Measurements from ENCODE around the gene ASB9. TPM values are rescaled to one million over a fixed set of nuclear protein-coding genes. Genes with fewer than 3 reads are reported as not detected.
A peak's percentile ranks its signal among the peaks of the same experiment; 100 is the strongest.

ASB9 gene, protein sequence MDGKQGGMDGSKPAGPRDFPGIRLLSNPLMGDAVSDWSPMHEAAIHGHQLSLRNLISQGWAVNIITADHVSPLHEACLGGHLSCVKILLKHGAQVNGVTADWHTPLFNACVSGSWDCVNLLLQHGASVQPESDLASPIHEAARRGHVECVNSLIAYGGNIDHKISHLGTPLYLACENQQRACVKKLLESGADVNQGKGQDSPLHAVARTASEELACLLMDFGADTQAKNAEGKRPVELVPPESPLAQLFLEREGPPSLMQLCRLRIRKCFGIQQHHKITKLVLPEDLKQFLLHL
- 8.7 TPM for polyA plus RNA-seq (2012; ENCODE audit: insufficient read length, low read depth)

DNA sequence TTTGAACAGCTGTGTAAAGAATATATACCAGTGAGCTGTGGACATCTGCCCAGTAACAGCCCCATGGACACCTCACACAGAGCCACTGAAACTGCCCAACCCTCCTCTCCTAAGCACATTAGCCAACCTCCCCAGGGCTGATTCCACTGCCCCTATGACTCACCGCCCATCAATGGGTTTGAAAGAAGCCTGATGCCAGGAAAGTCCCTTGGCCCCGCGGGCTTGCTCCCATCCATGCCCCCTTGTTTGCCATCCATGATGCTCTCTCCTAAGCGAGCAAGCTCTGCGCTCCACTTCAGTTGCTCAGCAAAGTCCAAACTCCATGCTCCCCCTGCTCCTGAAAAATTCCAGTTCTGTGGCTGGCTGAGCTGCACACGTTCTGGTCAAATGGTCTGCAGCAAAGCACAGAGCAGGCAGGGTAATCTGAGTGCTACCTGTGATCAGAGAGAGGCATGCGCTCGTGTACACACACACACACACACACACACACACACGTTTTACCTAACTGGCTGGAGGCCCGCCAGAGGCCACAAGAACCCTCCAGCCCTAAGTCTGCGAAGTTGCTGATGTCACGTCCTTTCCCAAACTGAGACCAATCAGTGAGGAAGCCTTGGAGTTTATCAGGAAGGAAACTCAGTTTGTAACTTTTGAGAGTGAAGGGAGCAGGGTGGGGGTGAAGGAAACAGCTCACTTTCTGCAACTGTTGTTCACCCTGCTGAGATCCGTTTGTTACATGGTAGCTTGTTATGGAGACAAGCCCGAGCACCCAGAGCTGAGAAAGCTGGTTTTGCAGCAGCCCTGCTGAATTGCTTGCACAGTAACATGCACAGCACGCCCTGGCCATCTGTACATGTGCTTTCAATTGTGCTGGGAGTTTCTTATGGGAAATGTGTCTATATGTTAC, at the start of gene ASB9:
ASB9 (minus strand) TSS at position 466 of the 904 bp plus-strand sequence; CDS start at position 257, 209 bp downstream.
- TF ChIP-seq POLR2AphosphoS5 (IDR thresholded peaks at IDR 0.05; ENCODE audit: low read depth, low read length) (peak; percentile 43; the same call in 1 of the 2 replicates), SIN3A (IDR thresholded peaks at IDR 0.05; ENCODE audit: borderline replicate concordance, insufficient read depth, low read length) (no peak)

- TF ChIP-seq, protein P1, sequence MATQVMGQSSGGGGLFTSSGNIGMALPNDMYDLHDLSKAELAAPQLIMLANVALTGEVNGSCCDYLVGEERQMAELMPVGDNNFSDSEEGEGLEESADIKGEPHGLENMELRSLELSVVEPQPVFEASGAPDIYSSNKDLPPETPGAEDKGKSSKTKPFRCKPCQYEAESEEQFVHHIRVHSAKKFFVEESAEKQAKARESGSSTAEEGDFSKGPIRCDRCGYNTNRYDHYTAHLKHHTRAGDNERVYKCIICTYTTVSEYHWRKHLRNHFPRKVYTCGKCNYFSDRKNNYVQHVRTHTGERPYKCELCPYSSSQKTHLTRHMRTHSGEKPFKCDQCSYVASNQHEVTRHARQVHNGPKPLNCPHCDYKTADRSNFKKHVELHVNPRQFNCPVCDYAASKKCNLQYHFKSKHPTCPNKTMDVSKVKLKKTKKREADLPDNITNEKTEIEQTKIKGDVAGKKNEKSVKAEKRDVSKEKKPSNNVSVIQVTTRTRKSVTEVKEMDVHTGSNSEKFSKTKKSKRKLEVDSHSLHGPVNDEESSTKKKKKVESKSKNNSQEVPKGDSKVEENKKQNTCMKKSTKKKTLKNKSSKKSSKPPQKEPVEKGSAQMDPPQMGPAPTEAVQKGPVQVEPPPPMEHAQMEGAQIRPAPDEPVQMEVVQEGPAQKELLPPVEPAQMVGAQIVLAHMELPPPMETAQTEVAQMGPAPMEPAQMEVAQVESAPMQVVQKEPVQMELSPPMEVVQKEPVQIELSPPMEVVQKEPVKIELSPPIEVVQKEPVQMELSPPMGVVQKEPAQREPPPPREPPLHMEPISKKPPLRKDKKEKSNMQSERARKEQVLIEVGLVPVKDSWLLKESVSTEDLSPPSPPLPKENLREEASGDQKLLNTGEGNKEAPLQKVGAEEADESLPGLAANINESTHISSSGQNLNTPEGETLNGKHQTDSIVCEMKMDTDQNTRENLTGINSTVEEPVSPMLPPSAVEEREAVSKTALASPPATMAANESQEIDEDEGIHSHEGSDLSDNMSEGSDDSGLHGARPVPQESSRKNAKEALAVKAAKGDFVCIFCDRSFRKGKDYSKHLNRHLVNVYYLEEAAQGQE (IDR thresholded peaks at IDR 0.05; ENCODE audit: insufficient read depth in 1 of 2, low read depth in 2 of 2, low read length in 2 of 2), result no peak
- no peak for TF ChIP-seq FOXP2 (optimal IDR thresholded peaks at IDR 0.05; ENCODE audit: borderline replicate concordance, extremely low read depth, extremely low read length, insufficient read depth)
- TF ChIP-seq SIN3A (IDR thresholded peaks at IDR 0.05; ENCODE audit: borderline replicate concordance, insufficient read depth, low read length), result no peak
- TF ChIP-seq POLR2AphosphoS5 (IDR thresholded peaks at IDR 0.05; ENCODE audit: low read depth, low read length), result no peak
- TF ChIP-seq TAF1 (IDR thresholded peaks at IDR 0.05; ENCODE audit: borderline replicate concordance, insufficient read depth, low read length), result no peak
Observed at GRCh38 chrX:15319075-15319474, 49.2 kb upstream of the ASB9 start.

GRCh38 chrX:15315509-15315908, 45.6 kb upstream of the ASB9 start, which contains the start of gene ASB11:
ASB11 (minus strand) TSS chrX:15315640; CDS start chrX:15315605, 35 bp downstream.
- TF ChIP-seq SIN3A (IDR thresholded peaks at IDR 0.05; ENCODE audit: borderline replicate concordance, insufficient read depth, low read length) (no peak), TAF1 (IDR thresholded peaks at IDR 0.05; ENCODE audit: borderline replicate concordance, insufficient read depth, low read length) (no peak), FOXP2 (optimal IDR thresholded peaks at IDR 0.05; ENCODE audit: borderline replicate concordance, extremely low read depth, extremely low read length, insufficient read depth) (no peak), POLR2AphosphoS5 (IDR thresholded peaks at IDR 0.05; ENCODE audit: low read depth, low read length) (no peak)
- TF ChIP-seq, protein P1 (IDR thresholded peaks at IDR 0.05; ENCODE audit: insufficient read depth in 1 of 2, low read depth in 2 of 2, low read length in 2 of 2), result no peak

DNA sequence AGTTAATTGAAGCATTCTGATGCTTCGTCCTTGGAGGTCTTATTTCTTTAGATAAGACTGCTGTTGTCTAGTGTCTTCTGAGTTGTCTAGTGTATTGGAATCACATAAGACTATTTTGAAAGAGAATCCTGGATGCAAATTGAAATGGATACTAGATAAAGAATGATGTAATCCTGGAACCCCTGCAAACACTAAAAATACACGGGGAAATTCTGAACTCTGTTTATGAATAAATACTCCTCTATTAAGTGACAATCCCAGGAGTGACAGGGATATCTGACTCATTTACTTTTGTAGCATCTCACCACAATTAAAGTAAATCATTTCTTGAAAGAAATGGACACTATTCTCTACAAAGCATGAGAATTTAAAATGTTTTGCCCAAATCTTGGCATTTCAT, 44.6 kb upstream of the ASB9 start:
- TF ChIP-seq SIN3A (IDR thresholded peaks at IDR 0.05; ENCODE audit: borderline replicate concordance, insufficient read depth, low read length), result no peak
- no peak for TF ChIP-seq TAF1 (IDR thresholded peaks at IDR 0.05; ENCODE audit: borderline replicate concordance, insufficient read depth, low read length)
- TF ChIP-seq POLR2AphosphoS5 (IDR thresholded peaks at IDR 0.05; ENCODE audit: low read depth, low read length), result no peak
- TF ChIP-seq, protein P1 (IDR thresholded peaks at IDR 0.05; ENCODE audit: insufficient read depth in 1 of 2, low read depth in 2 of 2, low read length in 2 of 2), result no peak
- TF ChIP-seq FOXP2 (optimal IDR thresholded peaks at IDR 0.05; ENCODE audit: borderline replicate concordance, extremely low read depth, extremely low read length, insufficient read depth), result no peak

- TF ChIP-seq FOXP2 (optimal IDR thresholded peaks at IDR 0.05; ENCODE audit: borderline replicate concordance, extremely low read depth, extremely low read length, insufficient read depth) (no peak), SIN3A (IDR thresholded peaks at IDR 0.05; ENCODE audit: borderline replicate concordance, insufficient read depth, low read length) (no peak), TAF1 (IDR thresholded peaks at IDR 0.05; ENCODE audit: borderline replicate concordance, insufficient read depth, low read length) (no peak), POLR2AphosphoS5 (IDR thresholded peaks at IDR 0.05; ENCODE audit: low read depth, low read length) (no peak)
- TF ChIP-seq, protein P1 (IDR thresholded peaks at IDR 0.05; ENCODE audit: insufficient read depth in 1 of 2, low read depth in 2 of 2, low read length in 2 of 2), result no peak
Observed at GRCh38 chrX:15311119-15311518, 41.2 kb upstream of the ASB9 start.
